Activated CD8-positive, alpha-beta memory T cell treated with anti-CD3 and anti-CD28 coated beads, Interleukin-2, amount 50 U/mL, for 1 hour (primary cell): ENCODE measurements around the gene MYL6B.
"Not testable (repeated sequence)": the region's sequence is repeated elsewhere in the genome, so short reads cannot be mapped to it uniquely, and the experiment has no call there.

Source experiments
- DNase-seq: peaks from one replicate; pipeline ENCODE4 v3.0.0-alpha.2; 2020; ENCODE audit errors: extremely low read depth

The MYL6B gene

DNA sequence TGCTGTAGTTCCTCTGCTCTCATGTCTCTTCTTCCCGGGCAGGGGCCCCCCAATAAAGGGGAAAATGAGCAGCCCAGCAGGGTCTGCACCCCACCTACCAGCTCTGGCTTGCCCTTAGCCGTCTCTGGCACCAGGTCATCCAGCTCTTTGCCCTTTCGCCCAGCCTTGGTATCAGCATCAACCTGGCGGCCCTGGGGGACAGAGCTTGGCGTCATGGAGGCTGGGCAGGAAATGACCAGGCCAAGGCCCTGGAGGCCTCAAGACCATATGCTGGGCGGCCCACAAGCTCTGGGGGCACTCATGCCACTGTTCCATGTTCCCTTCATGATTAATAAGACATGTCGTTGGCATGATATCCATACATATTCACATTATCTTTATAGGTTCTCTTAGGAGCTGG, 20.5 kb downstream of the MYL6B start:
- no peak for DNase-seq

DNA sequence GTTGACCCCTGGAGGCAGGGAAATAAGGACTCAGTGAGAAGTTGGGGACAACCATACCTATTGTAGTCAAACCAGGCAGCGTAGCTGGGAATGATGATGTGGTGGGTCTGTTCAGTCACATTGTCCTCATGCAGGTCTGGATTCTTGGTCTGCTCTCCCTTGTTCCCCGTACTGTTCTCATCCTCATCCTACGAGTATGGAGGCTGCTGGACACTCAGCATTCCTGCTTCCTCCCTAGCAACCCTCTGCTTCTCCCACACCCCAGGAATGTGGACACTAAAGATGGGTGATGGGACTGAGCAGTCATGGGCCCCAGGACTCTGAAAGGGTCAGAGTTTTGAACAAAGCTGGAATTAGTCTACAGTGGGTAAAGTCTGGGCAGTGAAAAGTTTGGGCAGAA, 26.0 kb downstream of the MYL6B start:
- no peak for DNase-seq

DNA sequence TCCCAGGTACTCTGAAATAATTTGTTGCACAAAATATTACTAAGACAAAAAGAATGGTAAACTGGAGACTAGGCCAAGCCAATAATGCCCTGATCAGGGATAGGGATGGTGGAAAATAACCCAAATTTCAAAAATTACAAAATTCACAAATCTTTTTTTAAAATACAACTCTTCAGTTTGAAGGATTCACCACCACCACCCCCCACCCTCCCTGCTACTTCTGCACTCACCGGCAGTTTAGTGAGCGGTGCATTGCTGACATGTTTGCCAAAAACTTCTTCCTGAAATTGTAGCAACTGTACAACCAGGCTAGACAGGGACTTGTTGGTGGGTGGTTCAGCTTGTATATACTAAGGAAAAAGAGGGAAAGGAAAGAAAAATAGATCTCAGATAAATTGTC, 34.6 kb downstream of the MYL6B start:
- no peak for DNase-seq

DNA sequence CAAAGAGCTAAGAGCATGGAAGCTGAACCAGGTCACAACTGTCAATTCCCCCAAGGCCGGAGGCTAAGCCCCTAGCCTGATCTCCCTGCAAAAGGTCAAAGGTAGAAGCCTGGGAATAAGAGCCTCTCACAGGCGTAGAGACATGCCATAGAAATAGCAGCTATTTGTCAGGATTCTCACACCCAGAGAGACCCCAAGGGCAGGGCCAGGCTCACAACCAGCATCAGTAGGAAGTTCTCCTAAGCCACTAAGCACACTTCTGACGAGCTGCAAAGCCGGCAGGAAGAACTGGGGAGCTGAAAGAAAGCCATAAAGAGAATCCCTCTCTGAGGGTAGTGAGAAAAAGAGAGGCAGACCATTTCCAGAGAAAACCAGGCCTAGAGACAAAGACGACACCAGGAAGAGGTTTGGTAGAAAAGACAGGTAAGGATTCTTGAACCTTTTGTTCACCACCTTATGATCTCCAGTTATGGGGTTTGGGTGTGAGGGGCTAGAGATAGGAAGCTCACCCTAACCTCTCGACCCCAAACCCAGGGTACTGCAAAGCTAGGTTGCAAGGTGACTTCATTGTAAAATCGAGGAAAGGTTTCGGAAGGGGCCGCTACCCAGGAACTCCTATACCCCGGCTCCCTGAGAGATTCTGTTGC, 35.9 kb downstream of the MYL6B start:
- DNase-seq, result no peak

DNA sequence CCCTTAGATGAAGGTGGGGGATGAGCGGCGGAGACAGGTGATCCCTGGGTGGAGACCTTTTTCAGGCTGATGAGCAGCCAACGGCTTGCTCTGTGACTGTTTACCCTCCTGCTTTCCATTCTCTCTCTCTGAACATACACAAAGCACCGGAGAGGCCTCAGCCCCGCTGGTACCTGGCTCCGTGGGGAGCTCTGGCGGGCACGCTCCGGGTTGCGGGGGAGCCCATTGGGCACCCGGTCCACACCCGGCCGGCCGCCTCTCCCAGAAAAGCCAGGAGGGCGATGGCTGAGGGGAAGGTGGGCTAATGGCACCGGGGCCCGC, 36.4 kb downstream of the MYL6B start:
- DNase-seq, result no peak

DNA sequence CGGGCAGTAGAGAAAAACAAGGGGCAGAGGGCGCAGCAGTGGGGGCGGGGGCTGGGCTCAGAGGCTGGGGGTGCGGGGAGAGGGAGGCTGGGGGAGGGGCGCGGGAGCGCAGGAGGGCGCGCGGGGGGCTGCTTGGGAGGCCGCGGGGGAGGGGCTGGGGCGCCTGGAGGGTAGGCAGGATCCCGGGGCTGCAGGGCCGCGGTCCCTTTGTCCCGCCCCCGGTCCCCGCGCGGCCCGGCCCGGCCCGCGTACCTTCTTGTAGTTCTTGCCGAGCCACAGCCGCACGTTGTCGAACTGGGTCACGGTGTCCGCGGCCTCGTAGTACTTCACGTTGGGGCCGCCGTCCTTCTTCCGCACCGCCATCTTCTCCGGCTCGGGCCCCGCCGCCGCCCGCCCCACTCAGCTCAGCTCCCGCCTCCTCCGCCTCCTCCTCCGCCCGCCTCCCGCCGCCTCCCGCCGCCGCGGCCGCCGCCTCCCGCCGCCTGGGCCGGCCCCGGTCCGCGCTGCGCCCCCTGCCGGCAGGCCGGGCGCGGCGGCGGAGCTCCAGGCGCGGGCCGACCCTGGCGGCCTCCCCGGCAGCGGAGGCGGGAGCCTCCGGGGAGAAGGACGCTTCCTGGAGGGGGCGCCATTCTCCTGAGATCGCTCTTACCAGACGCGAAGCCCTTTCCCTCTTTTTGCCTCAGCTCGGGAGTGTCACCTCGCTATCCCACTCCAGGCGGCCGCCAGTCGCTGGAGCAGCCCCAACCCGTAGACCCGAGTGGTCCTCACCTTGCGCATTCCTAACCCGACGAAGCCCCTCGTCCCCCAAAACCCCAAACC, 36.9 kb downstream of the MYL6B start, which contains the start of gene SMARCC2:
SMARCC2 (minus strand) TSS at position 385 of the 819 bp plus-strand sequence; CDS start at position 363, 22 bp downstream.
- peak; percentile 44 for DNase-seq

DNA sequence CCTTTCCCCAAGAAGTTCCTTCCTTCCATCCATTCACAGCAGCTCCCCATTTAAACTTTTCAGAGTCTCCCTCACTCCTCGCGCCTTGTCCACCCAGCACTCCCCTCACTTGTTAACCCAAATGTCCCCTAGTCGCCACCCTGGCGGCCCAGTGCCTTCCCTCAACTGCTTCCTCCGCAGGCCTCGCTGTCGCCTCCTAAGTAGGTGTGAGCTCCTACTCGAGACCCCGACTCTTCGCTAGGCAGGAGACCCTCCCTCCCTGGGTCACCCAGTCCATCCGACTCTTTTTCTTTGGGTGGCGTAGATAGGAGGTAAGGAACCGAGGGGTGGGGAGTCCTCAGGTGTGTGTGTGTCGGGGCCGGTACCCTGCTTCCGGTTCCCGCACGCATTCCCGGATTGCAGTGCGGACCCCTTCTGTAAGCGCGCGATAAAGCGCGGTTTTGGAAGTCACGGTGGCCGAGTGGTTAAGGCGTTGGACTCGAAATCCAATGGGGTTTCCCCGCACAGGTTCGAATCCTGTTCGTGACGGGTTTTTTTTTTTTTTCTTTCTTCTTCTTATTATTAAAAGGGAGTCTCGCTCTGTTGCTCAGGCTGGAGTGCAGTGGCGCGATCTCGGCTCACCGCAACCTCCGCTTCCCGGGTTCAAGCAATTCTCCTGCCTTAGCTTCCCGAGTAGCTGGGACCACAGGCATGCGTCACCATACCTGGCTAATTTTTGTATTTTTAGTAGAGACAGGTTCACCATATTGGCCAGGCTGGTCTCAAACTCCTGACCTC, 37.7 kb downstream of the MYL6B start:
- peak; percentile 18 for DNase-seq

DNA sequence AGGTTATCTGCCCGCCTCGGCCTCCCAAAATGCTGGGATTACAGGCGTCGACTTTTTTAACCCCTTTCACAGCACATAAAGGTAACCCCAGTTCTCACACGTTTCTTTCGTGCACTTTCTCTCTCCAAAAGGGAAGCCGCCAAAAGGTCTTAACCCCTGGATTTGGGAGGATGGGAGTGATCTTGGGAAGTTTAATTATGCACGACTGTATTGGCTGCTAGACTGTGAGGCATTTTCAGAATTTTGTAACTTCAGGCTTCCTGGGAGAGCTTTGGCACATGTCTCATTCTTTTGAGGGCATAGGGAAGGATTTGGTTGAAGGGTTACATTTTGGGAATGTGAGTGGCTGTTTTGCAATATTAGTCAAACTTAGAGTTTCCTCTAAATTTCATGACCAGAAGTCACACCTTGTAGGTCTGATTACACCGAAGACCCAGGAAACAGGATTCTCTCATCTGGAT, 38.3 kb downstream of the MYL6B start:
- DNase-seq, result no peak

DNA sequence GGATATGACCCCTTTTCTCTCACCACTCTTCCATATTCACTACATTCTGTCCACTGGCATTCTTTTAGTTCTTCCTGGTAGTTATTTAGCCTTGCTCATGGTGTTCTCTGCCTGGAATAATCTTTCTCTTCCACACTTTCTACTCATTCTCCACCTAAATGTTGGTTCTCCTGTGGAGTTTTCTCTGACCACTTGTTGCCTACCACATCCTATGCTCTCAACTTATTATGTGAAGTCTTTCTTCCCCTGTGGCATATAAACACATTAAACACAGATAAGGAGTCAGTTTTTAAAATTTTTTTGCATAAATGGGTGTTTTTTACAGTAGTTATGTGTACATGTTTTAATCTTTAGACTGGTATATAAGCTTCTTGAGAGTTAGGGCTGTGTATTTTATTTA, 40.2 kb downstream of the MYL6B start:
- DNase-seq, result no peak

DNA sequence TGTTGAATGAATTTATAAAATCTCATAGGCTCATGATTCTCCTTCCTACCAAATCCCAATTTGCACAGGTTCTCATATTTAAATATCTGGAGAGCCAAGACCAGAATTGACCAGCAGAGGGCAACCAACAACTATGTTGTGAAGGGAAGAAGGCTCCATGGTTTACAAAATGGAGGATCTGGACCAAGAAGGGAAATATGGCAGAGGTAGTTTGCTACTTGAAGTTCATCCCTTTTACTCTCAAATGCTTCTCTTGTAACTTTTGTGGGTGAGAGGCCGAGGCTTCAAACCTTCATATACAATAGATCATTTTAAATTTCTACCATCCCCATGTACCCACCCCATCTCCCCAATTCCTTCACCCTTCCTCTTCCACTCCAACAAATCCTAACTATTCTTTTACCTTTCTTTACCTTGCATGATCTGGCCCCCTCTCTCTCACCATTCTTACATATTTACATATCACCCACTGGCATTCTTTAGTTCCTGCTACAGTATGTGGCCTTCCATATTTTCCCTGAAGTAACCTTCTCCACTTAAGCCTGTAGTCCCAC, 40.7 kb downstream of the MYL6B start:
- DNase-seq, result peak; percentile 56

DNA sequence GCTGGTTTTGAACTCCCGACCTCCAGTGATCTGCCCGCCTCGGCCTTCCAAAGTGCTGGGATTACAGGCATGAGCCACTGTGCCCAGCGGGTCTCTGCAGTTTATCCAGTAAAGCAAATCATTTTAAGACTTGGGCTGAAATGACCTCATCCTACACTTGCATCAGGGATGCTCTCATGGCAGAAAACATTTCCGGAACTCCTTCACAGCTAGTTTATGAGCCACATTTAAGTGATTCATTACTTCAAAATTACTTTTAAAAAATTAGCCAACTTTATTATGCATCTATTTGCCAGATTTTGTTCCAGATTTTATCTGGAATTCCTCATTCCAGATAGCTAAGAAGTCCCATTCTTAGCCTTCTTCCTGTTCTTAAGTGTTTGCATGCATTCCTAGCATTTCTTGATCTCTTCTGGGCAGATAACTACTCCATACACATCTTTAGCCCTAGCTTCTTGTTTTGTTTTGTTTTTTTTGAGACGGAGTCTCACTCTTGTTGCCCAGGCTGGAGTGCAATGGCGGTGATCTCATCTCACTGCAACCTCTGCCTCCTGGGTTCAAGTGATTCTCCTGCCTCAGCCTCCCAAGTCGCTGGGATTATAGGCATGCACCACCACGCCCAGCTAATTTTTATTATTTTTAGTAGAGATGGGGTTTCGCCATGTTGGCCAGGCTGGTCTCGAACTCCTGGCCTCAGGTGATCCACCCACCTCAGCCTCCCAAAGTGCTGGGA, 44.6 kb downstream of the MYL6B start:
- DNase-seq, result not testable (repeated sequence)

DNA sequence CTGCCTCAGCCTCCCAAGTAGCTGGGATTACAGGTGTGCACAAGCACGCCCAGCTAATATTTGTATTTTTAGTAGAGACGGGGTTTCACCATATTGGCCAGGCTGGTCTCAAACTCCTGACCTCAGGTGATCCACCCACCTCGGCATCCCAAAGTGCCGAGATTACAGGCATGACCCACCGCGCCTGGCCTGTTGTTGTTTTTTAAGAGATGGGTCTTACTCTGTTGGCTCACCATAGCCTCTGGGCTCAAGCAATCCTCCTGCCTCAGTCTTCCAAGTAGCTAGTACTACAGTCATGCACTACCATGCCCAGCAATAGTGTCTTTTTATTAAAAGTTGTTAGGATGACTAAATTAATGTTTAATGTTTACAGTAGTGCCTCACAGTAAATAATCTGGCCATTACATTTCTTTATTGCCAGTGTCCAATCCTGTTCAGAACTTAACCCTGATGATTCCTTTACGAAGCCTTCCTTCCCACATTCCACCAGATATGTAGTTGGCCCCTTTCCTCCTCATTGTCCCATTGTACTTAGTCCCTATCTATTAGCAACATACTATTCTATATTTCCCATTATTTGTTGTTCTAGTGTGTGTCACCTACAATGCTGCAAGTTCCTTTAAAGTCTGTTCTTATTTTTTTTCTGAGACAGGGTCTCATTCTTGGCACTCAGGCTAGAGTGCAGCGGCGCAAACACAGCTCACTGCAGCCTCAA, 45.7 kb downstream of the MYL6B start:
- no peak for DNase-seq

DNA sequence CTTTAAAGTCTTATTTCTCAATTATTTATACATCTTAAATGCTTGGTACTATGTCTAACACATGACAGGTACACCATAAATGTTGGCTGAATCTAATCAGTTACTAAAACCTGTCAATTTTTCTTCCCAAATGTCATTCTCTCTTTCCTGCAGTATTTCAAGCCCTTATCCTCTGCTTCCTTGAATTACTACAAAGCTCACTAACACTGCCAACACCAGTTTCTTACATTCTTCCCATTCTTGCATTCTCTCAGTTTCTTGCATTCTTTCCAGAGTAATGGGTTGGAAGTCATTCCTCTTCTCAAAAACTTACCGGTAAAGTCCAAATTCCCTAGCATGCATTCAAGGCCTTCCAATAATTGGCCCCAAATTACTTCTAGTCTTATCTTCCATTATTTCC, 46.4 kb downstream of the MYL6B start:
- DNase-seq, result no peak

DNA sequence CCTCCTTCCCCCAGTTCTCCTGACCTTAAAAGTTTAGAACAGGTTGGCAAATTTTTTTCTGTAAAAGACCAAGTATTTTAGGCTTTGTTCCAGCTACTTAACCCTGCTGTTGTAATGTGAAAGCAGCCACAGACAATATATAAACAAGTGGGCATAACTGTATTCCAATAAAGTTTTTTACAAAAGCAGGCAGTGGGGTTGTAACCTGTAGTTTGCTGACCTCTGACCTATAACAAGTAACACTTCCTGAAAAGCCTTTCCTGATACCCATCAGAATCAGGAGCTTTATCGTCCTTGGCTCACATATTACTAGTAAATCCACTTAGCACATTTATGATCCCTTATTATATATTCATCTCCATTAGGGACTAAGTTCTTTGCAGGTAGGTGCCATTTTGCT, 50.0 kb downstream of the MYL6B start:
- no peak for DNase-seq

DNA sequence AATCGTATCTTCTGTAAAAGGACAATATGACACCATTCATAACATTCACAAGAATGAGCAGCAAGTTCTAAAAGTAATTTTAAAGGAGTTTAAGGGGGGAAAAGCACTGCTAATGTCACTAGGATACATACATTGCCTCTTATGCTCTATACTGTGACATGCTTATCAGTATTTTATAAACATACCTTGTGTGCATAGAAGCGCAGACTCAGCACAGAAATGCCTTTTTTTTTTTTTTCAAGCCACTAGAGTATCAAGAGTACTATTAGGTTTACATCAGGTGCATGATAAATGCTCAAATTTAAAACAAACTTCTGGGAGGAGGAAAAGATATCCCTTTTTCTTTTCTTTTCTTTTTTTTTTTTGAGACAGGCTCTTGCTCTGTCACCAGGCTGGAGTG, 50.5 kb downstream of the MYL6B start:
- no peak for DNase-seq

DNA sequence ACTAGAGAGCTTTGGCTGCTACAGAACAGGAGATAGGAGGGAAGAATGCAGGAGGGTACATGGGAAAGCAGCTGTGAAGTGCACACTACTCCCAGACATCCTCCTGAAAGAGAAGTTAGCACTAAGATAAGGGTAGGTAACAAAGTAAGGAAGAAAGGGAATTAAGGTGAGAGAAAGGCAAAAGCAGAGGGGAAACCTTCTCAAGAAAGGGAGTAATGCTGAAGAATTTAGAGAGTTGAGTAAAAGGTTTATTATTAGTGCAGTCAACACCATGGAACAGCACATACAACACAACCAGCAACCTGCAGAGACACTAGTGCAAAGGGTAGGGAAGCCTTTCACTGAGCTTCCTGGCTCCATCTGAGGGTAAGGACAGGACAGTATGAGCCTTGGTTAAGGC, 51.9 kb downstream of the MYL6B start:
- DNase-seq, result no peak

DNA sequence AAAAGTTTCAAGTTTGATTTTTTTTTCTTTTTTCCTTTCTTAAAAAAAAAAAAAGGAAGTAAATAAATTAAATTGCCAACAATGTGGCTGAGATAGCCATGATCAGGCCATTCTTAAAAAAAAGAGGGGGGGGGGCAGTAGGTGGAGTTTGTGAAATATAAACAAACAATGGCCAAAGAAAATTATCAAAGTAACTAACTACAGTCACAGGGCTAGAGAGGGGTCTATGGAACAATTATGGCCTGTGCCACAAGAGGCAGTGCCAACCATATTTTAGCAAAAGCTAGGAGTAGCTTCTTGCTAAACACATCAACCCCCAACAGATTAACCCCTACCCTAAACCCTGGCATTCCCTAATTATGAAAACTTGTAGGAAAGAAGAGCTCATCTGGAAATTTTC, 53.1 kb downstream of the MYL6B start:
- no peak for DNase-seq

DNA sequence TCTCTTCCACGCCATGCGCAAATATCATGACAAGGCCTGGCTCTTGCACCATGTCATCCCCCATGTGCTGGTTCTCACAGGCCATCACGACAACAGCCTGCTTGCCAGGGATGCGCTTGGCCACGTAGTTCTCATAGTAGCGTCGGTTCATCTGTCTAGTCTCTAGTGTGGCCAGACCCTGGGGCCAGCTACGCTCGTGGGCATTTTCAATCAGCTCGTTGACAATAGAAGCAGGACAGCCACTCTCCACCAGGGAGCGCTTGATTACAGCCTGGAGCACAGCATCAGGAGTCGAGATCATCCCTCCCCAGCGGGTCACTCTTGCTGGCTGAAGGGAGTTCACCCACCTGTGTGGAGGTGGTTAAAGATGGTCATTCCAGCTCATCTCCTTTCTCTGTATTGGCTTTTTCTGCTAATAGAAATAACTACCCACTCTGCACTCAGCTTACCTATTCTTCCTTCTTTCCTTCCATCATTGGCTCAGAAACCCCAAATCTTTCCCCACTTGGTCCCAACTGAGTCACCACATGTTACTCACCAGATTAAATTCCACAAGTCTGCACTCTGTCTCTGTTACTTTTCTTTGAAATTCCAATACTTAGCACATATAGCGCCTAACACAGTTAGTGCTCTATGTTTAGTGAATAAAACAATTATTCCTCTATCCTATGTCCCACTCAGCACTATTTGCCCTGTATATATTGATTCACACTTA, 54.2 kb downstream of the MYL6B start:
- DNase-seq, result no peak
